DND-41 (cell line): Measurements from ENCODE around the gene PRKACG.

Experiments used
- ATAC-seq: fragments of 200-7000 bp; cut with Tn5 transposase; 3 replicates; pipeline ENCODE4 v1.9.1; 2021; ENCODE audit warnings: low read depth; ENCODE audit not compliant: insufficient read depth
- DNase-seq: peaks from one replicate; pipeline ENCODE4 v3.0.0-alpha.2; 2020
- H2AFZ ChIP-seq: 2 replicates; pipeline ENCODE4 v1.6.0; 2012; ENCODE audit warnings: low read depth, low read length
- H3K27ac ChIP-seq: 2 replicates; pipeline ENCODE4 v1.5.1; 2012; ENCODE audit warnings: low read length, inconsistent platforms
- H3K27me3 ChIP-seq: fragments of 200-600 bp; sonication (generic); 2 replicates; pipeline ENCODE4 v1.6.0; 2012; ENCODE audit warnings: low read length, mild to moderate bottlenecking, inconsistent platforms; ENCODE audit not compliant: insufficient read depth, poor library complexity
- H3K36me3 ChIP-seq: 2 replicates; pipeline ENCODE4 v1.5.1; 2012; ENCODE audit warnings: low read length, inconsistent platforms; ENCODE audit not compliant: insufficient read depth
- H3K4me1 ChIP-seq: 2 replicates; pipeline ENCODE4 v1.5.1; 2012; ENCODE audit warnings: mild to moderate bottlenecking, low read length; ENCODE audit not compliant: insufficient read depth
- H3K4me2 ChIP-seq: 2 replicates; pipeline ENCODE4 v1.6.0; 2012; ENCODE audit warnings: mild to moderate bottlenecking, moderate library complexity, low read length, inconsistent platforms; ENCODE audit not compliant: insufficient read depth
- H3K4me3 ChIP-seq, 2 experiments: fragments of 200-600 bp in 1 of 2; shearing (Covaris generic) in 1 of 2; 2 replicates each; pipeline ENCODE4 v1.5.1; 2012 to 2016; ENCODE audit warnings: inconsistent platforms in 2 of 2, low read length in 2 of 2, mild to moderate bottlenecking in 2 of 2, low read depth in 1 of 2, moderate library complexity in 1 of 2
- H3K79me2 ChIP-seq: 2 replicates; pipeline ENCODE4 v1.6.0; 2012; ENCODE audit warnings: low read length, inconsistent platforms; ENCODE audit not compliant: insufficient read depth
- H3K9ac ChIP-seq: 2 replicates; pipeline ENCODE4 v1.6.0; 2012; ENCODE audit warnings: low read depth, mild to moderate bottlenecking, inconsistent platforms, low read length, moderate library complexity
- H3K9me3 ChIP-seq: 2 replicates; pipeline ENCODE4 v1.5.1; 2012; ENCODE audit warnings: low read length, moderate library complexity, mild to moderate bottlenecking, inconsistent platforms; ENCODE audit not compliant: insufficient read depth, severe bottlenecking
- H4K20me1 ChIP-seq: 2 replicates; pipeline ENCODE4 v1.6.0; 2012; ENCODE audit warnings: low read length; ENCODE audit not compliant: insufficient read depth
- CTCF ChIP-seq: IDR thresholded peaks from 2 replicates; pipeline ENCODE4 v1.5.1; 2012; ENCODE audit warnings: borderline replicate concordance, low read length, moderate library complexity, mild to moderate bottlenecking; ENCODE audit not compliant: poor library complexity, severe bottlenecking; ENCODE audit errors: extremely low read depth
- EZH2 ChIP-seq: IDR thresholded peaks from 3 replicates; pipeline ENCODE4 v1.6.1; 2012; ENCODE audit warnings: borderline replicate concordance, low read depth, mild to moderate bottlenecking, moderate library complexity, low read length, inconsistent platforms; ENCODE audit not compliant: severe bottlenecking

PRKACG gene

GRCh38 chr9:68978501-68978900, 35.4 kb downstream of the PRKACG start:
- no peaks in the 10 kb centered on the region for H3K79me2 ChIP-seq

GRCh38 chr9:68978066-68978465, 35.8 kb downstream of the PRKACG start:
- Histone ChIP-seq H3K4me1 (no peaks in the 10 kb centered on the region), H3K4me2 (no peak overlapping the region), H2AFZ (no peak overlapping the region), H3K9ac (no peak overlapping the region), H3K79me2 (no peaks in the 10 kb centered on the region), H3K36me3 (no peaks in the 10 kb centered on the region), H3K9me3 (no peaks in the 10 kb centered on the region), H3K27me3 (no peaks in the 10 kb centered on the region), H3K27ac (no peak overlapping the region), H4K20me1 (no peaks in the 10 kb centered on the region), H3K4me3 (no peak overlapping the region)
- ATAC-seq (no peak), DNase-seq (no peak)
- TF ChIP-seq CTCF (no peak), EZH2 (no peak)

More at GRCh38 chr9:68978501-68978900, 35.4 kb downstream of the PRKACG start:
- no peaks in the 10 kb centered on the region for H3K4me1 ChIP-seq
- no peaks in the 10 kb centered on the region for H3K36me3 ChIP-seq
- ATAC-seq (no peak), DNase-seq (no peak)
- no peaks in the 10 kb centered on the region for H3K9me3 ChIP-seq
- no peak overlapping the region for H2AFZ ChIP-seq
- no peak overlapping the region for H3K4me3 ChIP-seq
- H3K4me2 ChIP-seq = no peak overlapping the region
- no peak overlapping the region for H3K9ac ChIP-seq
- TF ChIP-seq CTCF = no peak
- TF ChIP-seq EZH2 = no peak
- no peaks in the 10 kb centered on the region for H4K20me1 ChIP-seq
- no peaks in the 10 kb centered on the region for H3K27me3 ChIP-seq
- H3K27ac ChIP-seq = no peak overlapping the region

GRCh38 chr9:68975365-68976043, 38.4 kb downstream of the PRKACG start:
- Histone ChIP-seq H3K79me2 (no peaks in the 10 kb centered on the region), H3K4me1 (no peaks in the 10 kb centered on the region), H3K4me2 (no peak overlapping the region), H2AFZ (no peak overlapping the region), H3K9ac (no peak overlapping the region), H4K20me1 (no peaks in the 10 kb centered on the region), H3K9me3 (no peaks in the 10 kb centered on the region), H3K4me3 (no peak overlapping the region), H3K36me3 (no peaks in the 10 kb centered on the region), H3K27ac (no peak overlapping the region), H3K27me3 (no peaks in the 10 kb centered on the region)
- TF ChIP-seq EZH2 (no peak), CTCF (no peak)
- ATAC-seq (no peak), DNase-seq (no peak)
